ENCODE data around the gene VSIG10L2.

VSIG10L2 gene

GRCh38 chr11:125947419-125948277 lies 1.8 kb downstream of the VSIG10L2 start:
- DNase-seq (ENCODE audit: low read depth in 2 of 2) = no peak

- DNase-seq (ENCODE audit: low read depth in 2 of 2) = no peak
Observed at GRCh38 chr11:125948278-125949051, 2.6 kb downstream of the VSIG10L2 start.

GRCh38 chr11:125949271-125950177 lies 3.7 kb downstream of the VSIG10L2 start:
- no peak for DNase-seq (ENCODE audit: low read depth in 2 of 2)

GRCh38 chr11:125950178-125950490 lies 4.3 kb downstream of the VSIG10L2 start:
- no peak for DNase-seq (ENCODE audit: low read depth in 2 of 2)

DNA sequence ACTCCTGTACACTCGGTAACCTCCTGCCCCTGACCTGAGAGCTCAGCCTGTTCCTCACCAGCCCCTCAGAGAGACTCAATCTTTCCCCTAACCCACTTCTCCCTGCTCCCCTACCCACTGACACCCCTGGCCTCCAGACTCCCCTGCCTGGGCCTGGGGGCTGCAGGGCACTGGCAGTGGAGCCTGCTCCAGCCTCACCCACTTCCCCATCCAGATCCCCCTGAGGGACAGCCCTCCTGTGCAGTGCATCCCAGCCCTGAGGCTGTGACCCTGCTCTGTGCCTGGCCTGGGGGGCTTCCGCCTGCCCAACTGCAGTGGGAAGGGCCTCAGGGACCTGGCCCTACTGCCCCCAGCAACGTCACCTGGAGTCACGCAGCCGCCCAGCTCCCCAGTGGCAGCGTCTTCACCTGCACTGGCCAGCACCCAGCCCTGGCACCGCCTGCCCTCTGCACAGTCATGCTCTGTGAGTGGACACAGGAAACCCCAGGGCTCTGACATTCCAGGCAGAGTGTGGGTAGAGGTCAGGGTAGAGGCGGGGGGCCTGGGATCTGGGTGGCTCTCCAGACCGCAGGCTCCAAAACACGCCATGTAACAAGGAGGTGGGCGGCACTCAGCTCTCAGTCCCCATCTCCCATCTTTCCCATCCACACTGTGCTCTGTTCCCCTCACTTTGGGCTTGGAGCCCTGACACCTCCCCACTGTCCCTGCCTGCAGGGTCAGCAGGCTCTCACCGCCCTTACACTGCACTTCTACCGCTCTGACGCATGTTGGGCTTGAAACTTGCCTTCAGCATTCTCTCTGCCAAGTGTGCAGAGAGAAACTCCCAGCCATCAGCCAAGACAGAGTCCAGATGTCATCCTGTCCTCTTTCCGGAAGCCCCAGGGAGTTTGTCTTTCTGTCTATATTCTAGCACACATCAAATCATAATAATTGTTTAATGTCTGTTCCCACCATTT lies 5.1 kb downstream of the VSIG10L2 start:
- DNase-seq (ENCODE audit: low read depth in 2 of 2) = no peak

DNA sequence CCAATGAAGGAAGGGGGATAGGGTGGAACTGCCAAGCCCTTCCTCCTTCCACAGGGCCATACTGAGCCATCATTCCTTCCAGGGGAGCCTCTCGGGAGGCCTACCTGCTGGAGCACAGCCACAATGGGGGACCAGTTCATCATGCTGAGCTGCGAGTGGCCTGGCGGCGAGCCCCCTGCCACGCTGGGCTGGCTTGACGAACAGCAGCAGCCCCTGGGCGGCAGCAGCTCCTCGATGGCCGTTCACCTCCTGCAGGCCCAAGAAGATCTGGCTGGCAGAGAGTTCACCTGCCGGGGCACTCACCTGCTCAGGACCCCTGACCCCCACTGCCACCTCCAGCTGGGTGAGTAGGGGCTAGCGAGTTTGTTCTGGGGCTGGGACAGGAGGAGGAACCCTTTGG lies 5.9 kb downstream of the VSIG10L2 start:
- no peak for DNase-seq (ENCODE audit: low read depth in 2 of 2)

GRCh38 chr11:125952559-125952958 lies 6.7 kb downstream of the VSIG10L2 start:
- DNase-seq (ENCODE audit: low read depth in 2 of 2) = no peak

DNA sequence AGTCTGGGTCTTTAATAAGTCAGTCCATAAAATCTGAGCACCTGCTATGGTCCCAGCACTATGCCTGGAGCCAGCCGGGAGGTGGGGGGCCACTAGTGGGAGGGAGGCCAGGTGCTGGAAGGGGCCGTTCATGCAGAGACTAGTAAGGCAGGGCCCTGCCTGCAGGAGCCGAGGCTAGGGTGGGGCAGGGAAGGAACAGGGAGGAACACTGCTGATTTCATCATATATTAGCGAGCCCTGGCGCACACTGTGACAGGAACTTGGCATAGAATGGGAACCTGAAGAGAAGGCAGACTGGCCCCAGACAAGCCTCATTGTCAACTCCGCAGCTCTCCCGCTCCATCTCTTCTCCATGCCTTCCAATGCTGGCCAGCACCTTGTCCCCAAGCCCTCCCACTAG lies 7.1 kb downstream of the VSIG10L2 start:
- no peak for DNase-seq (ENCODE audit: low read depth in 2 of 2)

DNA sequence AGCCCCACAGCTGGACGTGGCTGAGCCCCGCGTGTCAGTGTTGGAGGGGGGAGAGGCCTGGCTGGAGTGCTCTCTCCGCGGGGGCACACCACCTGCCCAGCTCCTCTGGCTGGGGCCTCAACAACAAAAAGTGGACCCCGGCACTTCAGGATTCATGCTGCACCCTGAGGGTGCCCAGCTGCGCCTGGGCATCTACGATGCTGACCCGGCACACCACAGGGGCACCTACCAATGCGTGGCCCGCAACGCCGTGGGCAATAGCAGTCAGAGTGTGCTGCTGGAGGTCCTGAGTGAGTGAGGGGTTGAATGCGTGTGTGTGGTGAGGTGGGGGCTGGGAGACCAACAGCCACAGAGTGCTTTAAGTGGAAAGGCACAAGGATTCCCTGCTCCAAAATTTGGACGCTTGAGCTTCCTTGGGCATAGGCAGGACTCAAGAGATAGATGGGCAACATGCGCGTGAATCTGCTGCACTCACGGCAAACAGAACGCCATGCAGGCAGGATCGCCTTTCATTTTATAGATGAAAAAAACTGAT lies 7.6 kb downstream of the VSIG10L2 start:
- DNase-seq (ENCODE audit: low read depth in 2 of 2) = no peak

GRCh38 chr11:125954123-125954944 lies 8.5 kb downstream of the VSIG10L2 start:
- DNase-seq (ENCODE audit: low read depth in 2 of 2) = no peak

GRCh38 chr11:125954945-125955640 lies 9.2 kb downstream of the VSIG10L2 start:
- DNase-seq (ENCODE audit: low read depth in 2 of 2) = no peak

- DNase-seq (ENCODE audit: low read depth in 2 of 2) = no peak
Observed at GRCh38 chr11:125955856-125956255, 10.0 kb downstream of the VSIG10L2 start.

DNA sequence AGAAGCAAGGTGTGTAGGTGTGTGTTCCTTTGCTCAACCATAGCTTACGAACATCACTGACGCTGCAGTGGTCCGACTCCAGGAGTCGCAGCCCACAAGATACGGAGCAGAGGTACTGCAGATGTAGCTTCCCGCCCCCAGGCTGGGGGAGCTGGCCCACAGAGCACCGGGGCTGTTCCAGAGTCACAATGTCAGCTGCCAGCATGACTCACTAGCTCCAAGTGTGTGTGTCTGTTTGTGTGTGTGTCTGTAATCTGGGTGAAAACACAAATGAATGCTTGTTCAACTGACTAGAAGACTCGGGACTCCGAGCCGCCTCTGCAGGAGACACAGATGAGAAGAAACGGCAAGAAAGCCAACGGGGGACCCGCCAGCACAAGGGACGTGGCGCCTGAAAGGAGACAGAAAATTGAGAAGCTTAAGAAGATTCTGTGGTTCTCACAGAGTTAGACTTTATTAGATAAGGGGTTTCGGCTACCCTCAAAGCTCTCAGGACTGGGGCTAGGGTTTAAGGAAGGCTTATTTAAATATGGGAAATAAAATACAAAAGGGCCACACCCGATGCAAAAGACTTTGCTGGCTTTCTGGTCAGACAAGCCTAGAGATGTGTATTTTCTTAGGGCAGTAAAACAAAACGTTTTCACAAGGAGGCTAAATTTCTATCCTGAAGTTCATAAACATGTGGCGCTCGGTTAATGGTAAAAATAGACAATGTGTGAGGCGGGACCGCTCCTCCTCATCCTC lies 10.7 kb downstream of the VSIG10L2 start:
- no peak for DNase-seq (ENCODE audit: low read depth in 2 of 2)

- no peak for DNase-seq (ENCODE audit: low read depth in 2 of 2)
Observed at GRCh38 chr11:125957618-125958332, 11.9 kb downstream of the VSIG10L2 start.

- DNase-seq (ENCODE audit: low read depth in 2 of 2) = no peak
Observed at GRCh38 chr11:125958872-125959400, 13.1 kb downstream of the VSIG10L2 start.

- no peak for DNase-seq (ENCODE audit: low read depth in 2 of 2)
Observed at GRCh38 chr11:125959511-125959910, 13.7 kb downstream of the VSIG10L2 start.

- no peak for DNase-seq (ENCODE audit: low read depth in 2 of 2)
Observed at GRCh38 chr11:125959931-125960330, 14.1 kb downstream of the VSIG10L2 start.

DNA sequence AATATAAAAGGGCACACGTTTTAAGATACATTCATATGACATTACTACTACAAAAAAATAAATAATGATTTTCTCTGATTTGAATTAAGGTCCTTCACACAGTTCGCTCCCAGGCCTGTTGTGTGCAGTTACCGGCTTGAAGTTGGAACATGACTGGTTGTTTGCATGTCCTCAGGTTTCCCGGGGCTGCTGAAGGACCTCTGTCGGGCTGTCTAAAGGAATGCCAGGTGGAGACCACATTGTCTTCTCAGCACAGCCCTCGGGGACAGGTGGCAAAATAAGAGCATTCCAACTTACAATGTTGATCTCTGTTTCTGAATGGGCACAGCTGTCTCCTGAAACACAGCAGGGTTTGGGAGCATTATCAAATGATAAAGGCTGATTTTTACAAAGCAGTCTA lies 14.9 kb downstream of the VSIG10L2 start:
- no peak for DNase-seq (ENCODE audit: low read depth in 2 of 2)
